NB4 (cell line): ENCODE results near the gene LZTS3.
"Not testable (repeated sequence)": the region's sequence is repeated elsewhere in the genome, so short reads cannot be mapped to it uniquely, and the experiment has no call there.

Source experiments
- DNase-seq: peaks from one replicate; pipeline ENCODE4 v3.0.0; 2010; ENCODE audit warnings: low read depth
- H3K4me3 ChIP-seq: one replicate; pipeline ENCODE4 v1.5.1; 2011; ENCODE audit warnings: mild to moderate bottlenecking, low read depth, low read length, moderate library complexity
- CTCF ChIP-seq: IDR thresholded peaks from one replicate; pipeline ENCODE4 v1.5.1; 2012; ENCODE audit warnings: low read depth, low read length
- MAX ChIP-seq: IDR thresholded peaks from 2 replicates; pipeline ENCODE4 v1.6.1; 2011; ENCODE audit warnings: low read depth, low read length
- MYC ChIP-seq: IDR thresholded peaks from 2 replicates; pipeline ENCODE4 v1.6.1; 2011; ENCODE audit warnings: low read depth, low read length
- POLR2A ChIP-seq: IDR thresholded peaks from 2 replicates; pipeline ENCODE4 v1.6.1; 2011; ENCODE audit warnings: mild to moderate bottlenecking; ENCODE audit not compliant: insufficient read length; ENCODE audit errors: extremely low read depth

Gene LZTS3

GRCh38 chr20:3193806-3194616 lies 20.7 kb upstream of the LZTS3 start:
- TF ChIP-seq CTCF (no peak), POLR2A (no peak), MAX (no peak), MYC (no peak)
- no peak for DNase-seq
- no peak overlapping the region for H3K4me3 ChIP-seq

- no peak overlapping the region for H3K4me3 ChIP-seq
- DNase-seq: no peak
- TF ChIP-seq MAX: no peak
- TF ChIP-seq MYC: no peak
- no peak for TF ChIP-seq POLR2A
- no peak for TF ChIP-seq CTCF
These were observed 19.1 kb upstream of the LZTS3 start for GRCh38 chr20:3192226-3193015.

- TF ChIP-seq POLR2A: no peak
- TF ChIP-seq MAX: no peak
- no peak for TF ChIP-seq MYC
- no peak for TF ChIP-seq CTCF
- no peak for DNase-seq
- no peak overlapping the region for H3K4me3 ChIP-seq
These were observed 17.3 kb upstream of the LZTS3 start for GRCh38 chr20:3190681-3191111.

GRCh38 chr20:3189561-3190131 lies 16.3 kb upstream of the LZTS3 start:
- TF ChIP-seq MYC (no peak), CTCF (no peak), POLR2A (no peak), MAX (no peak)
- no peak for DNase-seq
- no peak overlapping the region for H3K4me3 ChIP-seq

- DNase-seq: no peak
- H3K4me3 ChIP-seq: no peak overlapping the region
- TF ChIP-seq MAX (no peak), CTCF (no peak), POLR2A (no peak), MYC (no peak)
These were observed 15.6 kb upstream of the LZTS3 start for GRCh38 chr20:3188823-3189413.

- DNase-seq, H3K4me3 ChIP-seq: not testable (repeated sequence)
These were observed 14.5 kb upstream of the LZTS3 start for GRCh38 chr20:3187861-3188260.
